Camera-type eye (tissue), 1 donor: Measurements from ENCODE around the gene UBA52. TPM values are rescaled to one million over a fixed set of nuclear protein-coding genes. Genes with fewer than 3 reads are reported as not detected.

Source experiments
- total RNA-seq: library from RNA; depleted of rRNA; stranded (reverse); fragments of >200 nt; gene quantifications from one replicate; pipeline ENCODE4 v1.2.3, GENCODE V29; 2014

UBA52 gene
- total RNA-seq: 388 TPM

GRCh38 chr19:18571564-18572344, at the start of gene UBA52:
Gene UBA52 (plus strand): TSS chr19:18571857. CDS start chr19:18573301, 1,444 bp downstream.

GRCh38 chr19:18542941-18543813, 28.5 kb upstream of the UBA52 start, which contains the start of gene FKBP8:
Gene FKBP8 (minus strand): TSS chr19:18543573. CDS start chr19:18541970, 1,603 bp downstream.

GRCh38 chr19:18557411-18558201, 14.1 kb upstream of the UBA52 start, which contains the start of gene KXD1:
Gene KXD1 (plus strand): TSS chr19:18557870. CDS start chr19:18562057, 4,187 bp downstream.

GRCh38 chr19:18588611-18589379, 17.1 kb downstream of the UBA52 start, which contains the start of gene REX1BD:
Gene REX1BD (plus strand): TSS chr19:18588798. CDS start chr19:18588802, 4 bp downstream.

GRCh38 chr19:18606281-18607225, 34.9 kb downstream of the UBA52 start, which contains the start of gene CRLF1:
Gene CRLF1 (minus strand): TSS chr19:18606799. CDS start chr19:18606656, 143 bp downstream.

GRCh38 chr19:18612772-18613588, 41.3 kb downstream of the UBA52 start, which contains the start of gene TMEM59L:
Gene TMEM59L (plus strand): TSS chr19:18612870. CDS start chr19:18612959, 89 bp downstream.

Other genes with a start within 250 kb of the UBA52 start
- 99.8 TPM for gene LSM4, start 248.8 kb upstream of the UBA52 start, total RNA-seq
- 19.3 TPM for gene PGPEP1, start 231.3 kb upstream of the UBA52 start, total RNA-seq
- gene GDF15, start 185.7 kb upstream of the UBA52 start, total RNA-seq: 8.2 TPM
- gene LRRC25, start 174.2 kb upstream of the UBA52 start, total RNA-seq: 2.0 TPM
- 49.9 TPM for gene SSBP4, start 152.5 kb upstream of the UBA52 start, total RNA-seq
- gene ISYNA1, start 133.7 kb upstream of the UBA52 start, total RNA-seq: 75.6 TPM
- 12.5 TPM for gene ELL, start 49.8 kb upstream of the UBA52 start, total RNA-seq
- gene FKBP8, start 28.3 kb upstream of the UBA52 start, total RNA-seq: 166 TPM
- gene KXD1, start 14.0 kb upstream of the UBA52 start, total RNA-seq: 42.3 TPM
- gene REX1BD, start 16.9 kb downstream of the UBA52 start, total RNA-seq: 46.2 TPM
- 13.3 TPM for gene CRLF1, start 34.9 kb downstream of the UBA52 start, total RNA-seq
- gene TMEM59L, start 41.0 kb downstream of the UBA52 start, total RNA-seq: 22.3 TPM
- 18.0 TPM for gene KLHL26, start 65.2 kb downstream of the UBA52 start, total RNA-seq
- 13.9 TPM for gene CRTC1, start 111.8 kb downstream of the UBA52 start, total RNA-seq
- 0.60 TPM for gene COMP, start 219.4 kb downstream of the UBA52 start, total RNA-seq